GM12872 (cell line): Measurements from ENCODE around the gene LACTB.

Experiments
- TF ChIP-seq, protein P1 (sequence below): IDR thresholded peaks from 3 replicates; pipeline ENCODE4 v1.5.1; 2011; ENCODE audit warnings: low read depth, mild to moderate bottlenecking, low read length, moderate library complexity; ENCODE audit not compliant: insufficient read depth

LACTB gene

DNA sequence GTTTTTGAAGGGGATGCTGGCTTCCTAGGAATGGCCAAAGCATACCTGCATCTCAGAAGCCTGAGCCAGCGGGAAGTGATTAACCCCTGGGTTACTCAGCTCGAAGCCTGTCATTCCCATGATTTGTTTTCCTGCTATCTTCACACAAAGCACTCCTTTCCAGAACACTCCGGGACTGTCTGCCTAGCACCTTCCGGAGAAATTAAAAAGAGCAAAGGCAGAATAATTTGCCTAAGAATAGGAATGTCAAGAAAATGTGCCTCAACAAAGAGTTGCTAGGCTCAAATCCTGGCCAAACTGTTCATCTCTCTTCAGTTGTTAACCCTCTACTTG, 45.0 kb upstream of the LACTB start:
- TF ChIP-seq, protein P1, sequence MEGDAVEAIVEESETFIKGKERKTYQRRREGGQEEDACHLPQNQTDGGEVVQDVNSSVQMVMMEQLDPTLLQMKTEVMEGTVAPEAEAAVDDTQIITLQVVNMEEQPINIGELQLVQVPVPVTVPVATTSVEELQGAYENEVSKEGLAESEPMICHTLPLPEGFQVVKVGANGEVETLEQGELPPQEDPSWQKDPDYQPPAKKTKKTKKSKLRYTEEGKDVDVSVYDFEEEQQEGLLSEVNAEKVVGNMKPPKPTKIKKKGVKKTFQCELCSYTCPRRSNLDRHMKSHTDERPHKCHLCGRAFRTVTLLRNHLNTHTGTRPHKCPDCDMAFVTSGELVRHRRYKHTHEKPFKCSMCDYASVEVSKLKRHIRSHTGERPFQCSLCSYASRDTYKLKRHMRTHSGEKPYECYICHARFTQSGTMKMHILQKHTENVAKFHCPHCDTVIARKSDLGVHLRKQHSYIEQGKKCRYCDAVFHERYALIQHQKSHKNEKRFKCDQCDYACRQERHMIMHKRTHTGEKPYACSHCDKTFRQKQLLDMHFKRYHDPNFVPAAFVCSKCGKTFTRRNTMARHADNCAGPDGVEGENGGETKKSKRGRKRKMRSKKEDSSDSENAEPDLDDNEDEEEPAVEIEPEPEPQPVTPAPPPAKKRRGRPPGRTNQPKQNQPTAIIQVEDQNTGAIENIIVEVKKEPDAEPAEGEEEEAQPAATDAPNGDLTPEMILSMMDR = no peak

DNA sequence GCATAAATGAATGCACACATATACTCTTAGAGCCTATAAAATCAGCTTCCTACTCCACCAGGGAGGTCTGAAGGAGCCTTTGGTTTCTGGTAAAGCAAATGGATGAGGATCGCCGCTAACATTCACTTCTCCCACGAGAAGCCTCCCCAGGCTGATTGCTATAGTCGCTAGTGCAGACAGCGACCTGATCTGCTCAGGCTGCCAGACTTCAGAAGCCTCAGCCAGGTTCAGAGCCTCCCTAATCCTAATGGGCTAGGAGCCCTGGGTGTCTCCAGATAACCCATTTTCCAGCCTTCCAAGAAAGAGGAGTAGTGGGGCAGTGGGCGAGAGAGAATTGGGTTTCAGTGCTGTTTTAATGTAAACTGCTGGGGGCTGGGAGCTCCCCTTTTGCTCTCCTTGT, 43.7 kb upstream of the LACTB start:
- TF ChIP-seq, protein P1 = no peak

DNA sequence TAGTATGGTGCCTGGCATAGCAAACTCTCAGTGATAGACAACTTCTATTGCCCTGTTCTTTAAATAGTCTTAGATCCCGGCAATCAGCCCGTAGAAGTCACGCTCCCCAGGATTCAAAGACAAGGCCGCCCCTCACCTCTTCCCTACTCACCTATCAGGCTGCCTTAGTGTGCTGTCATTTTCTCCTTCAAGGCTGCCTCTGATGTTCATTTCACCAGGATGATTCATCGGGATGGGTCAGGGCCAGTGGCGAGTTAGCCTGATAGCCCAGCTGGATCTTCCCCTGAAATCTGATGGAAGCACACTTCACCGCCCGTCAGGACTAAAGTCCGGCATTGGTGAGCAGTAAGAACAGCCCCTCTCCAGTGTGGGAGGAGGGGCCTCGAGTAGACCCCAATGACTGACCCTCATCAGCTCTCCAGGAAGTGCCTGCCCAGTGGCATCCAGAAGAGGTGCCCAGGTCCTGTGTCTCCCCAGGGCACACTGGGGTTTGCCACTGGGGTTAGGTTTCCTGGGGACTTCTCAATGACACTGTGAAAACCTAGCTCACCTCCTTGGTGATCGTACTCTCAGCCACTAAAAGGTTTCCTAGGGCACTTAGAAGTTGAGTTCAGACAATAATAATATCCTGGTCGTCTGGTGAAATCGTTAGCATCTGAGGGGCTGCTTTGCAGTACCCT, 41.6 kb upstream of the LACTB start:
- TF ChIP-seq, protein P1 = no peak

DNA sequence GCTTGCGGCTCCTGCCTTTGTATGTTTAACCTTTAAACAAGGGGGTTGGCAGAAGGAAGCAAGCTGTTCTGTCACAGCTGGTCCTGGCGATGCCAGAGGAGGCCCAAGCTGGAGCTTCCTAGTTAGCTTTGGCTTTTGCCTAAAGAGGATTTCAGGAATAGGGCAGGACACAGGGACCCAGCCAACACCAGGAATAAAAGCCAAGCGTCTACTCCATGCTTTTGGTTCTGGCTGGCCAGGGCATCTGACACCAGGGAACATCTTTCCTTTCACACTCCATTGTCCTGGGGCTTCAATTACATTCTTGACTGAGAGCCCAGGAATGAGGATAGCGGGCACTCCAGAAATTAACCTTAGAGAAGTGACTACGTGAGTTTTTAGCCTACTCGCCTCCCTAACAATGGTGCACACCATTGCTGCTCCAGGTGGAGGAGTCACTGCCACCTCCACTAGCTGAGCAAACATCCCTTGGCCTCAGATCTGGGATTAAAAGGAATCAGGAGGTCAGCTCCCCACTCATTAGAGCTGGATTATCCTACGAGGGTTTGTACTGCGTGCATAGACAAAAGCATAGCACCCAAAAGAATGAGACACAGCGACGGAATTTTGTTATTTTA, 40.9 kb upstream of the LACTB start:
- TF ChIP-seq, protein P1 = no peak

DNA sequence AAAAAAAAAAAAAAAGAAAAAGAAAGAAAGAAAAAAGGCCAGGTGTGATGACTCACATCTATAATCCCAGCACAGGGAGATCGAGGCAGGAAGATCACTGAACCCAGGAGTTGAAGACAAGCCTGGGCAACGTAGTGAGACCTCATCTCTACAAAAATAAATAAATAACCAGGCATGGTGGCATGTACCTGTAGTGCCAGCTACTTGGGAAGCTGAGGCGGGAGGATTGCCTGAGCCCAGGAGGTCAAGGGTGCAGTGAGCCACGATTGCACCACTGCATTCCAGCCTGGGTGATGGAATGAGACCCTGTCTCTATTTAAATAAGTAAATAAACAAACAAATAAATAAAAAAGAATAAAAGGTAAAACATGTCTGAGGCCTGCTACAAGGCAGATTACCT, 39.3 kb upstream of the LACTB start:
- TF ChIP-seq, protein P1 = no peak

DNA sequence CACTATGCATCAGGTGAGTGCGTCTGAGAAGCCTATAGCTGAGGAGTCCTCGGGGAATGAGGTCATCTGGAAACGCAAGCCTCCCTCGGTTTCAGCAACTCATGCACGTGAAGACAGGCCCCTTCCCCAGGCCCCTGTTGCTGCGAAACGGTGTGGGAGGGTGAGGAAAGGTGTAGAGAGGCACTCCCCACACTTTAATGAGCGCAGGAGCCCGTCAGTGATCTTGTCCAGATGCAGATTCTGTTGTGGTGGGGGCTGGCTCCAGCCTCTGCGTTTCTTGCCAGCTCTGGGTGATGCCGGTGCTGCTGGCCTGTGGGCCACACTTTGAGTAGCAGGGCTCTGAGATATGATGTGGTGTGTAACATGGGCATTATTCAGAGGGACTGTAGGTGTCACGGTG, 38.6 kb upstream of the LACTB start:
- TF ChIP-seq, protein P1 = no peak

DNA sequence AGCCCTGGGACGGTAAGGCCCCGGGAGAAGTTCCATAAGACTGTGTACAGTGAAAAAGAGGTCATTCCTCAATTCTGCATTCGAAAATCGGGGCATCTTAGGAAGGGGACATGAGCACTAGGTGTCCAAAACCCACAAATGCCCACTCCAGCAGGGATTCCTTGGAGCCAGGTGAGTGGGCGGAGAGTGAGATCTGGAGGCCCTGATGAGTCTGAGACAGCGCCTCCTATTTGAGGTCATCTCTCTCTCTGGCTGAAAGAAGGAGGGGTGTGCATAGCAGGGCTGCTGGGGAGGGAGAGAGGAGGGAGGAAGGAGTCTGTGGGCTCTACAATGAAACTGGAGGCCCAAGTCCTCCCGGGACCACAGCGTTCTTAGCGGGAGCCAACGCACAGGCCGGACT, 38.1 kb upstream of the LACTB start:
- TF ChIP-seq, protein P1 = no peak
